GM23338 (cell line): ENCODE data around the gene KIAA1614.

Source experiments
- CTCF ChIP-seq, 2 experiments: fragments of 200-600 bp in 1 of 2; sonication (generic) in 1 of 2; conservative IDR thresholded peaks; 2 replicates each; pipeline versions ENCODE4 v1.5.1 to v1.6.1; 2016 to 2017; ENCODE audit warnings: antibody characterized with exemption in 2 of 2, low read depth in 2 of 2, mild to moderate bottlenecking in 2 of 2, moderate library complexity in 1 of 2
- EZH2 ChIP-seq: fragments of 200-600 bp; sonication (generic); IDR thresholded peaks from one replicate; pipeline ENCODE4 v1.8.0; 2017; ENCODE audit warnings: antibody characterized with exemption, mild to moderate bottlenecking, low read depth; ENCODE audit not compliant: unreplicated experiment
- EZH2phosphoT487 ChIP-seq: fragments of 200-600 bp; sonication (generic); IDR thresholded peaks from one replicate; pipeline ENCODE4 v1.8.1; 2018; ENCODE audit warnings: antibody characterized with exemption; ENCODE audit not compliant: unreplicated experiment
- JUNB ChIP-seq: IDR thresholded peaks from one replicate; pipeline ENCODE4 v1.6.1; 2016; ENCODE audit warnings: antibody characterized with exemption; ENCODE audit not compliant: unreplicated experiment
- REST ChIP-seq: IDR thresholded peaks from one replicate; pipeline ENCODE4 v1.6.1; 2018; ENCODE audit warnings: antibody characterized with exemption; ENCODE audit not compliant: unreplicated experiment

GRCh38 chr1:180934563-180934962 lies 21.9 kb downstream of the KIAA1614 start:
- no peak for TF ChIP-seq JUNB
- TF ChIP-seq CTCF (conservative IDR thresholded peaks at IDR 0.05; ENCODE audit: low read depth in 2 of 2): no peak
- TF ChIP-seq EZH2phosphoT487: no peak
- no peak for TF ChIP-seq REST
- TF ChIP-seq EZH2: no peak
